ENCODE data around the gene EIF4H. TPM values are rescaled to one million over a fixed set of nuclear protein-coding genes. Genes with fewer than 3 reads are reported as not detected.
A peak's percentile ranks its signal among the peaks of the same experiment; 100 is the strongest.

The EIF4H gene
- total RNA-seq, 1 experiment from 2014 or later, result 370 TPM

DNA sequence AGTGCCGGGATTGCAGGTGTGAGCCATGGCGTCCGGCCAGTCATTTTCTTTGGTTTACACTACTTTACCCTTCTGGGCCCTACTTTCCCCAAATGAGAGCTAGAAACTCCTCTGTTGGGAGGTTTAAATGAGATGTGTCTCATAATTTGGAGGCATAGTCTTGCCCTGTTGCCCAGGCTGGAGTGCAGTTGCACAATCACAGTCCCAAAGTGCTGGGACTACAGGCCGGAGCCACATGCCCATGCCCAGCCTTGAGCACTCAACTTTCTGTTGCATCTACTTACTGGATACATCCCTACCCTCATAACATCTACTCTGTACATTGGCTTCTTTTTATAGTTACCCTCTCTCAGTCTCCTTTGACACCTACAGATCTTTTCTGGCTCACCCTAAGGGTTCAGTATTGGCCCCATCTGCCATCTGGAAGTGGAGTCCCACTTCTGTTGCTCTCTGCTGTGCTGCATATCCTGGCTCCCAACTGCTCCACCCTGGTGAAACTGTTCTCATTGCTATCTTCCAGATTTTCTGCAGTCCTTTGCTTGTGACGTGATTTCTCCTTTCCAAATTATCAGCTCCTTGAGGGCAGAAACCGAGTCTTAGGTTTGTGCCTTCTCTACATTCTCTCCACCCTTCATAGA, 8.4 kb downstream of the EIF4H start:
- no TSS peak for BruUV-seq (replicated peaks)
- Mint-ChIP-seq H3K27ac (ENCODE audit: unreplicated experiment) (peak overlapping the region; percentile 4), H3K27me3 (ENCODE audit: insufficient read depth, unreplicated experiment) (no peaks in the 10 kb centered on the region), H3K4me1 (ENCODE audit: low read depth, unreplicated experiment) (peaks cover 43% of the 10 kb centered on the region), H3K9me3 (ENCODE audit: unreplicated experiment) (no peaks in the 10 kb centered on the region), H3K36me3 (ENCODE audit: insufficient read depth, unreplicated experiment) (peaks cover 95% of the 10 kb centered on the region), H3K4me3 (ENCODE audit: unreplicated experiment) (no peak overlapping the region)
- peaks cover 2% of the 10 kb centered on the region; the same call in 1 of the 2 replicates for H3K36me3 ChIP-seq (ENCODE audit: control insufficient read depth, insufficient read depth, low read length)
- TF ChIP-seq, protein P1, sequence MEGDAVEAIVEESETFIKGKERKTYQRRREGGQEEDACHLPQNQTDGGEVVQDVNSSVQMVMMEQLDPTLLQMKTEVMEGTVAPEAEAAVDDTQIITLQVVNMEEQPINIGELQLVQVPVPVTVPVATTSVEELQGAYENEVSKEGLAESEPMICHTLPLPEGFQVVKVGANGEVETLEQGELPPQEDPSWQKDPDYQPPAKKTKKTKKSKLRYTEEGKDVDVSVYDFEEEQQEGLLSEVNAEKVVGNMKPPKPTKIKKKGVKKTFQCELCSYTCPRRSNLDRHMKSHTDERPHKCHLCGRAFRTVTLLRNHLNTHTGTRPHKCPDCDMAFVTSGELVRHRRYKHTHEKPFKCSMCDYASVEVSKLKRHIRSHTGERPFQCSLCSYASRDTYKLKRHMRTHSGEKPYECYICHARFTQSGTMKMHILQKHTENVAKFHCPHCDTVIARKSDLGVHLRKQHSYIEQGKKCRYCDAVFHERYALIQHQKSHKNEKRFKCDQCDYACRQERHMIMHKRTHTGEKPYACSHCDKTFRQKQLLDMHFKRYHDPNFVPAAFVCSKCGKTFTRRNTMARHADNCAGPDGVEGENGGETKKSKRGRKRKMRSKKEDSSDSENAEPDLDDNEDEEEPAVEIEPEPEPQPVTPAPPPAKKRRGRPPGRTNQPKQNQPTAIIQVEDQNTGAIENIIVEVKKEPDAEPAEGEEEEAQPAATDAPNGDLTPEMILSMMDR (IDR thresholded peaks at IDR 0.05; ENCODE audit: insufficient read depth in 1 of 2, low read depth in 1 of 2, low read length in 1 of 2, severe bottlenecking in 1 of 2, unreplicated experiment in 1 of 2), result no peak
- ChIA-PET POLR2A (no interaction called here), CTCF (interaction anchor here (0.8 to 1.7 kb wide), 3 partner anchors 9 to 115 kb away, joined by 3 to 8 read pairs (median 8); partner anchors contain the start of gene LIMK1)
- H3K4me1 ChIP-seq, result peaks cover 20% of the 10 kb centered on the region
- no peaks in the 10 kb centered on the region for H3K27me3 ChIP-seq (replicated peaks; ENCODE audit: control insufficient read depth, insufficient read depth, low read length)
- no peaks in the 10 kb centered on the region for H3K9me3 ChIP-seq
- H3K4me3 ChIP-seq (ENCODE audit: low read depth, low read length), result no peak overlapping the region
- DNase-seq, result no peak
- intact Hi-C loops (cut with micrococcal nuclease; ENCODE audit: unreplicated experiment), result loop anchor here (5.0 kb wide), 2 partner anchors 115 to 130 kb away; no protein-coding TSS in a partner anchor

DNA sequence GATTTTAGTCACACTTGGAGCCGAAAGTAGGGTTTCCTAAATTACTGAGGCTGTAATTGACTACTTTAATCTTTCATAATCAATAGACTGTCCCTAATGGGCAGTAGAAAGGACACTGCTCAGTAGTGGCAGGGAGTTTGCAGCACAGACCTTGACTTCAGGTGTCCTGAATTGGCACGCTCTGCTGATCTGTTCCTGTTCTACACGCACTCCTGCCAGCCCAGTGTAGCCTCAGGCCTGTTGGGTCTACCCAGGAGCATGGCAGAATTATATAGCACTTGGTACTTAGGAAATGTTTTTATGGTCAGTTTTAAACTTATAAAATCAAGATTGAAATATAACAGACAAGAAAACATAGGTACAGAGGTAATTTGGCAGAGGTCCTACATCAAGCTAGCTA, 9.0 kb downstream of the EIF4H start:
- no peaks in the 10 kb centered on the region for H3K27me3 ChIP-seq (replicated peaks; ENCODE audit: control insufficient read depth, insufficient read depth, low read length)
- peaks cover 2% of the 10 kb centered on the region; the same call in 1 of the 2 replicates for H3K36me3 ChIP-seq (ENCODE audit: control insufficient read depth, insufficient read depth, low read length)
- no TSS peak for BruUV-seq (replicated peaks)
- H3K27me3 Mint-ChIP-seq (ENCODE audit: insufficient read depth, unreplicated experiment), result no peaks in the 10 kb centered on the region
- ChIA-PET POLR2A (interaction anchor here (0.5 kb wide), 1 partner anchor 100 kb away, joined by 3 read pairs; the partner anchor contains the start of gene LIMK1), CTCF (interaction anchor here (0.6 to 2.6 kb wide), 9 partner anchors 8 to 131 kb away, joined by 3 to 16 read pairs (median 6); partner anchors contain the start of genes EIF4H and LIMK1)
- no peak overlapping the region for H3K4me3 Mint-ChIP-seq (ENCODE audit: unreplicated experiment)
- peaks cover 95% of the 10 kb centered on the region for H3K36me3 Mint-ChIP-seq (ENCODE audit: insufficient read depth, unreplicated experiment)
- H3K9me3 ChIP-seq, result no peaks in the 10 kb centered on the region
- peaks cover 43% of the 10 kb centered on the region for H3K4me1 Mint-ChIP-seq (ENCODE audit: low read depth, unreplicated experiment)
- DNase-seq, result no peak
- no peaks in the 10 kb centered on the region for H3K9me3 Mint-ChIP-seq (ENCODE audit: unreplicated experiment)
- peak overlapping the region; percentile 4 for H3K27ac Mint-ChIP-seq (ENCODE audit: unreplicated experiment)
- TF ChIP-seq, protein P1 (IDR thresholded peaks at IDR 0.05; ENCODE audit: insufficient read depth in 1 of 2, low read depth in 1 of 2, low read length in 1 of 2, severe bottlenecking in 1 of 2, unreplicated experiment in 1 of 2), result no peak
- peaks cover 20% of the 10 kb centered on the region for H3K4me1 ChIP-seq
- intact Hi-C loops (cut with micrococcal nuclease; ENCODE audit: unreplicated experiment), result loop anchor here (5.0 kb wide), 2 partner anchors 116 to 131 kb away; no protein-coding TSS in a partner anchor
- no peak overlapping the region for H3K4me3 ChIP-seq (ENCODE audit: low read depth, low read length)

DNA sequence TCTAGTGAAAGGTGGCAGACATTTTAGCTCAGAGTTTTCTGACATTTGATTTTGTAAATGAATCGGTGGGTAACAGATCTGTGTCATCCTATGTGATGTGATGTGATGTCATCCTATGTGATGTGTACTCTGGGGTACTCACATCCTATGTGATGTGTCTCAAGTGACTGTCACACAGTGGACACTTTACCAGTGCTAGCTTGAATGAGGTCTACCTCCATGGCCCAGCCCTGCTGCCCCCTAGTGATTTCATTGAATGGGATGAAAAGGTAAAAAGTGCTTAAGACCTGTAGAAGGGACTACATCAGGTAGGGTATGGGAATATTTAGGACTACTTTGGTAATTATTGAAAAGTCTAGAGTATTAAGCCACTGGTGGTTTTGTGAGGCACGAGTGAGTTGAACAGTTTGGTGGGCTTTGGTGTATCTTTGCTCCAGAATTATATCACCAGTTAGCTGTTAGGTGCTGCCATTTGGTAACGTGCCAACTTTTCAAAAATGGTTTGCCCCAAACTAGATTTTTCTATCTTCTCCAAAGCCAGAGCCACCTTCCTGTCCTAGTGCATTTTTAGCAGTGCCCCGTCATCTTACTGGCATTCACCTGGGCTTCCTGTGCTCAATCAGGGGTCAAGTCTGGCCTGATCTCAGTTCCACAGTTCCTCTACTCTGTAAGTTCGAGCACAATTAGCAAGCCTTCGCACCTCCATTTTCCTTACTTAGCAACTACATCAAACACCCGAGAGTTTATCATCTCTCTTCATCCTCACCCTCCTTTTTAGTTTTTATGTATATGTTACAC, 9.7 kb downstream of the EIF4H start:
- H3K9me3 Mint-ChIP-seq (ENCODE audit: unreplicated experiment), result no peaks in the 10 kb centered on the region
- H3K4me3 Mint-ChIP-seq (ENCODE audit: unreplicated experiment), result no peak overlapping the region
- POLR2A ChIA-PET, result interaction anchor here (0.5 kb wide), 1 partner anchor 101 kb away, joined by 3 read pairs; the partner anchor contains the start of gene LIMK1
- no peaks in the 10 kb centered on the region for H3K27me3 ChIP-seq (replicated peaks; ENCODE audit: control insufficient read depth, insufficient read depth, low read length)
- DNase-seq, result peak in 1 of 2 experiments; percentile 59
- H3K4me1 Mint-ChIP-seq (ENCODE audit: low read depth, unreplicated experiment), result peaks cover 39% of the 10 kb centered on the region
- no peaks in the 10 kb centered on the region for H3K9me3 ChIP-seq
- CTCF ChIA-PET, result interaction anchor here (0.5 to 2.6 kb wide), 12 partner anchors 8 to 724 kb away, joined by 3 to 16 read pairs (median 4); partner anchors contain the start of genes EIF4H and LIMK1
- H3K27ac Mint-ChIP-seq (ENCODE audit: unreplicated experiment), result no peak overlapping the region
- H3K36me3 ChIP-seq (ENCODE audit: control insufficient read depth, insufficient read depth, low read length), result 0 out of 2 replicates have a peak, but pooled peaks cover 2% of the 10 kb centered on the region
- H3K4me3 ChIP-seq (ENCODE audit: low read depth, low read length), result no peak overlapping the region
- no TSS peak for BruUV-seq (replicated peaks)
- H3K36me3 Mint-ChIP-seq (ENCODE audit: insufficient read depth, unreplicated experiment), result peaks cover 95% of the 10 kb centered on the region
- TF ChIP-seq, protein P1 (IDR thresholded peaks at IDR 0.05; ENCODE audit: insufficient read depth in 1 of 2, low read depth in 1 of 2, low read length in 1 of 2, severe bottlenecking in 1 of 2, unreplicated experiment in 1 of 2), result peak; percentile 34 to 55
- H3K27me3 Mint-ChIP-seq (ENCODE audit: insufficient read depth, unreplicated experiment), result no peaks in the 10 kb centered on the region
- intact Hi-C loops (cut with micrococcal nuclease; ENCODE audit: unreplicated experiment), result loop anchor here (5.0 kb wide), 2 partner anchors 117 to 132 kb away; no protein-coding TSS in a partner anchor
- H3K4me1 ChIP-seq, result peaks cover 20% of the 10 kb centered on the region

Data from Caco-2 (cell line).